ENCODE measurements around the gene MAP7D2.

GRCh38 chrX:20046864-20047263 lies 69.8 kb downstream of the MAP7D2 start:
- TF ChIP-seq EP300 (IDR thresholded peaks at IDR 0.05; ENCODE audit: low read depth) (no peak), POLR2A (IDR thresholded peaks at IDR 0.05) (no peak), CTCF (IDR thresholded peaks at IDR 0.05) (no peak)

Data from transverse colon (tissue), 3 donors.